Activated CD4-positive, alpha-beta T cell treated with anti-CD3 and anti-CD28 coated beads, Interleukin-2, amount 10 ng/mL, durations not matched to agents 7 days and 5 days (primary cell): Measurements from ENCODE around the gene IAH1. TPM values are rescaled to one million over a fixed set of nuclear protein-coding genes. Genes with fewer than 3 reads are reported as not detected.
"Not testable (repeated sequence)": the region's sequence is repeated elsewhere in the genome, so short reads cannot be mapped to it uniquely, and the experiment has no call there.

Source experiments
- CTCF ChIA-PET: fragments of 350-600 bp; sonication (Branson Sonifier 250); formaldehyde crosslinking; loops from one replicate; lab custom pipeline; 2021; ENCODE audit warnings: antibody characterized with exemption; lab: Charles Lee
- POLR2A ChIA-PET: fragments of 350-600 bp; sonication (Branson Sonifier 250); formaldehyde crosslinking; loops from one replicate; lab custom pipeline; 2021; ENCODE audit warnings: antibody characterized with exemption; lab: Charles Lee
- DNase-seq: peaks from one replicate; pipeline ENCODE4 v3.0.0-alpha.2; 2020
- H3K27ac Mint-ChIP-seq: one replicate; pipeline ENCODE4 v1.8.0; 2021; ENCODE audit warnings: mild to moderate bottlenecking, moderate library complexity, mixed read lengths
- H3K27me3 Mint-ChIP-seq: one replicate; pipeline ENCODE4 v1.8.0; 2021; ENCODE audit warnings: mixed read lengths
- H3K36me3 Mint-ChIP-seq: one replicate; pipeline ENCODE4 v1.8.0; 2021; ENCODE audit warnings: low read depth, mixed read lengths
- H3K4me1 Mint-ChIP-seq: one replicate; pipeline ENCODE4 v1.8.0; 2021; ENCODE audit warnings: mixed read lengths
- H3K4me3 Mint-ChIP-seq: one replicate; pipeline ENCODE4 v1.8.0; 2021; ENCODE audit warnings: mild to moderate bottlenecking, moderate library complexity, mixed read lengths
- H3K9me3 Mint-ChIP-seq: one replicate; pipeline ENCODE4 v1.8.0; 2021; ENCODE audit warnings: mixed read lengths
- total RNA-seq, 2 experiments: library from RNA; stranded (reverse); gene quantifications; one replicate each; pipeline ENCODE4 v1.2.3, GENCODE V29; 2021

IAH1 gene
- total RNA-seq, 2 experiments from 2014 or later, result 58.1 to 64.4 TPM

- DNase-seq, H3K9me3 Mint-ChIP-seq, H3K4me1 Mint-ChIP-seq, H3K27me3 Mint-ChIP-seq, H3K27ac Mint-ChIP-seq, POLR2A ChIA-PET, H3K4me3 Mint-ChIP-seq: not testable (repeated sequence)
- CTCF ChIA-PET, result interaction anchor here (0.7 kb wide), 1 partner anchor 456 kb away, joined by 3 read pairs; no protein-coding TSS in a partner anchor
- peaks cover 49% of the 10 kb centered on the region for H3K36me3 Mint-ChIP-seq
Observed at GRCh38 chr2:9513946-9514345, 39.6 kb downstream of the IAH1 start.

- ChIA-PET CTCF (interaction anchor here (0.9 to 1.2 kb wide), 2 partner anchors 19 to 22 kb away, joined by 3 read pairs; no protein-coding TSS in a partner anchor), POLR2A (no interaction called here)
- no peaks in the 10 kb centered on the region for H3K9me3 Mint-ChIP-seq
- no peaks in the 10 kb centered on the region for H3K27me3 Mint-ChIP-seq
- no peak overlapping the region for H3K4me3 Mint-ChIP-seq
- H3K4me1 Mint-ChIP-seq, result no peaks in the 10 kb centered on the region
- no peak for DNase-seq
- H3K27ac Mint-ChIP-seq, result no peak overlapping the region
- peaks cover 56% of the 10 kb centered on the region for H3K36me3 Mint-ChIP-seq
Observed at GRCh38 chr2:9517118-9517782, 42.9 kb downstream of the IAH1 start.

GRCh38 chr2:9518163-9518562 lies 43.8 kb downstream of the IAH1 start:
- ChIA-PET CTCF (interaction anchor here (0.9 to 1.3 kb wide), 5 partner anchors 9 to 25 kb away, joined by 3 to 4 read pairs (median 3); no protein-coding TSS in a partner anchor), POLR2A (no interaction called here)
- DNase-seq, result no peak
- peaks cover 54% of the 10 kb centered on the region for H3K36me3 Mint-ChIP-seq
- no peak overlapping the region for H3K27ac Mint-ChIP-seq
- no peaks in the 10 kb centered on the region for H3K9me3 Mint-ChIP-seq
- H3K4me1 Mint-ChIP-seq, result no peaks in the 10 kb centered on the region
- no peak overlapping the region for H3K4me3 Mint-ChIP-seq
- no peaks in the 10 kb centered on the region for H3K27me3 Mint-ChIP-seq

GRCh38 chr2:9518780-9519179 lies 44.4 kb downstream of the IAH1 start:
- ChIA-PET CTCF (interaction anchor here (0.6 to 1.3 kb wide), 6 partner anchors 9 to 363 kb away, joined by 3 to 4 read pairs (median 4); no protein-coding TSS in a partner anchor), POLR2A (no interaction called here)

GRCh38 chr2:9519250-9519649 lies 44.9 kb downstream of the IAH1 start:
- Mint-ChIP-seq H3K4me1 (no peaks in the 10 kb centered on the region), H3K9me3 (no peaks in the 10 kb centered on the region), H3K27ac (no peak overlapping the region), H3K4me3 (no peak overlapping the region), H3K36me3 (peaks cover 51% of the 10 kb centered on the region), H3K27me3 (no peaks in the 10 kb centered on the region)
- no peak for DNase-seq
- POLR2A ChIA-PET, result no interaction called here
- CTCF ChIA-PET, result interaction anchor here (1.0 to 1.5 kb wide), 3 partner anchors 11 to 84 kb away, joined by 4 read pairs; no protein-coding TSS in a partner anchor

More at GRCh38 chr2:9518780-9519179, 44.4 kb downstream of the IAH1 start:
- DNase-seq, result no peak
- Mint-ChIP-seq H3K4me1 (no peaks in the 10 kb centered on the region), H3K27ac (no peak overlapping the region), H3K4me3 (no peak overlapping the region), H3K36me3 (peaks cover 53% of the 10 kb centered on the region), H3K27me3 (no peaks in the 10 kb centered on the region), H3K9me3 (no peaks in the 10 kb centered on the region)

- Mint-ChIP-seq H3K9me3 (no peaks in the 10 kb centered on the region), H3K4me3 (no peak overlapping the region), H3K27me3 (no peaks in the 10 kb centered on the region), H3K36me3 (peaks cover 67% of the 10 kb centered on the region), H3K27ac (no peak overlapping the region), H3K4me1 (no peaks in the 10 kb centered on the region)
- POLR2A ChIA-PET, result no interaction called here
- no peak for DNase-seq
- CTCF ChIA-PET, result no interaction called here
Observed at GRCh38 chr2:9524291-9524690, 49.9 kb downstream of the IAH1 start.

GRCh38 chr2:9525266-9525665 lies 50.9 kb downstream of the IAH1 start:
- no peak overlapping the region for H3K27ac Mint-ChIP-seq
- peaks cover 62% of the 10 kb centered on the region for H3K36me3 Mint-ChIP-seq
- no peaks in the 10 kb centered on the region for H3K27me3 Mint-ChIP-seq
- H3K4me1 Mint-ChIP-seq, result no peaks in the 10 kb centered on the region
- H3K4me3 Mint-ChIP-seq, result no peak overlapping the region
- ChIA-PET CTCF (no interaction called here), POLR2A (no interaction called here)
- DNase-seq, result no peak
- H3K9me3 Mint-ChIP-seq, result no peaks in the 10 kb centered on the region

- H3K4me1 Mint-ChIP-seq, result no peaks in the 10 kb centered on the region
- no peaks in the 10 kb centered on the region for H3K27me3 Mint-ChIP-seq
- no peak overlapping the region for H3K27ac Mint-ChIP-seq
- POLR2A ChIA-PET, result no interaction called here
- CTCF ChIA-PET, result no interaction called here
- peaks cover 47% of the 10 kb centered on the region for H3K36me3 Mint-ChIP-seq
- H3K9me3 Mint-ChIP-seq, result no peaks in the 10 kb centered on the region
- H3K4me3 Mint-ChIP-seq, result no peak overlapping the region
- DNase-seq, result no peak
Observed at GRCh38 chr2:9527995-9528787, 53.8 kb downstream of the IAH1 start.

GRCh38 chr2:9532421-9532820 lies 58.1 kb downstream of the IAH1 start:
- POLR2A ChIA-PET, result interaction anchor here (0.6 kb wide), 2 partner anchors 16 to 338 kb away, joined by 3 read pairs; no protein-coding TSS in a partner anchor
- no peak overlapping the region for H3K4me3 Mint-ChIP-seq
- no peak for DNase-seq
- H3K4me1 Mint-ChIP-seq, result peaks cover 14% of the 10 kb centered on the region
- CTCF ChIA-PET, result interaction anchor here (0.6 to 1.6 kb wide), 5 partner anchors 9 to 1366 kb away, joined by 3 read pairs; no protein-coding TSS in a partner anchor
- no peak overlapping the region for H3K27ac Mint-ChIP-seq
- H3K36me3 Mint-ChIP-seq, result peaks cover 34% of the 10 kb centered on the region
- no peaks in the 10 kb centered on the region for H3K27me3 Mint-ChIP-seq
- H3K9me3 Mint-ChIP-seq, result no peaks in the 10 kb centered on the region

- peaks cover 26% of the 10 kb centered on the region for H3K36me3 Mint-ChIP-seq
- H3K27me3 Mint-ChIP-seq, result no peaks in the 10 kb centered on the region
- H3K9me3 Mint-ChIP-seq, result no peaks in the 10 kb centered on the region
- ChIA-PET POLR2A (no interaction called here), CTCF (interaction anchor here (0.5 kb wide), 1 partner anchor 64 kb away, joined by 3 read pairs; no protein-coding TSS in a partner anchor)
- peaks cover 20% of the 10 kb centered on the region for H3K4me1 Mint-ChIP-seq
- no peak for DNase-seq
- no peak overlapping the region for H3K27ac Mint-ChIP-seq
- no peak overlapping the region for H3K4me3 Mint-ChIP-seq
Observed at GRCh38 chr2:9533663-9534062, 59.3 kb downstream of the IAH1 start.

- H3K4me3 Mint-ChIP-seq, result no peak overlapping the region
- H3K9me3 Mint-ChIP-seq, result no peaks in the 10 kb centered on the region
- ChIA-PET CTCF (interaction anchor here (1.4 kb wide), 1 partner anchor 54 kb away, joined by 4 read pairs; no protein-coding TSS in a partner anchor), POLR2A (no interaction called here)
- no peak overlapping the region for H3K27ac Mint-ChIP-seq
- H3K27me3 Mint-ChIP-seq, result no peaks in the 10 kb centered on the region
- peaks cover 19% of the 10 kb centered on the region for H3K36me3 Mint-ChIP-seq
- DNase-seq, result no peak
- H3K4me1 Mint-ChIP-seq, result peaks cover 25% of the 10 kb centered on the region
Observed at GRCh38 chr2:9535177-9535576, 60.8 kb downstream of the IAH1 start.

GRCh38 chr2:9536504-9536903 lies 62.2 kb downstream of the IAH1 start:
- DNase-seq, result no peak
- no peaks in the 10 kb centered on the region for H3K27me3 Mint-ChIP-seq
- H3K27ac Mint-ChIP-seq, result no peak overlapping the region
- peaks cover 21% of the 10 kb centered on the region for H3K36me3 Mint-ChIP-seq
- no peaks in the 10 kb centered on the region for H3K9me3 Mint-ChIP-seq
- POLR2A ChIA-PET, result interaction anchor here (0.6 kb wide), 1 partner anchor 347 kb away, joined by 4 read pairs; no protein-coding TSS in a partner anchor
- H3K4me1 Mint-ChIP-seq, result peaks cover 25% of the 10 kb centered on the region
- CTCF ChIA-PET, result interaction anchor here (0.8 to 1.9 kb wide), 4 partner anchors 10 to 271 kb away, joined by 3 to 4 read pairs (median 3); no protein-coding TSS in a partner anchor
- no peak overlapping the region for H3K4me3 Mint-ChIP-seq
